Uterus (tissue), 4 donors: ENCODE results near the gene PFKL. TPM values are rescaled to one million over a fixed set of nuclear protein-coding genes. Genes with fewer than 3 reads are reported as not detected.

ENCODE experiments used
- DNase-seq, 2 donors: peaks; one replicate each; pipeline ENCODE4 v3.0.0-alpha.2; 2019 to 2020
- H3K27ac ChIP-seq, 2 donors: fragments of 200-600 bp; sonication (generic); 1 replicate in 1 of 2; 2 replicates in 1 of 2; pipeline ENCODE4 v1.5.1; 2016 to 2018
- H3K27me3 ChIP-seq, 2 donors: fragments of 200-600 bp; sonication (generic); one replicate each; pipeline ENCODE4 v1.5.1; 2018 to 2019; ENCODE audit warnings: control low read depth in 1 of 2
- H3K36me3 ChIP-seq, 2 donors: fragments of 200-600 bp; sonication (generic); one replicate each; pipeline ENCODE4 v1.5.1; 2019; ENCODE audit warnings: control low read depth in 1 of 2
- H3K4me1 ChIP-seq, 2 donors: fragments of 200-600 bp; sonication (generic); one replicate each; pipeline ENCODE4 v1.5.1; 2018 to 2019; ENCODE audit warnings: control low read depth in 1 of 2
- H3K4me3 ChIP-seq, 2 donors: fragments of 200-600 bp; sonication (generic); 1 replicate in 1 of 2; 2 replicates in 1 of 2; pipeline ENCODE4 v1.5.1; 2018 to 2019; ENCODE audit warnings: mild to moderate bottlenecking in 1 of 2
- H3K9me3 ChIP-seq, 2 donors: fragments of 200-600 bp; sonication (generic); one replicate each; pipeline ENCODE4 v1.5.1; 2019; ENCODE audit warnings: control low read depth in 1 of 2
- CTCF ChIP-seq, 4 experiments: fragments of 200-600 bp in 2 of 4; fragments of 450-650 bp in 2 of 4; sonication (generic) in 2 of 4; IDR thresholded peaks; one replicate each; pipeline ENCODE4 v1.5.1; 2016 to 2019; ENCODE audit warnings: antibody characterized with exemption in 4 of 4, mild to moderate bottlenecking in 2 of 4, moderate library complexity in 1 of 4
- POLR2A ChIP-seq, 2 donors: fragments of 450-650 bp; IDR thresholded peaks; one replicate each; pipeline ENCODE4 v1.6.1; 2016; ENCODE audit warnings: antibody characterized with exemption in 2 of 2, mild to moderate bottlenecking in 1 of 2, moderate library complexity in 1 of 2
- intact Hi-C: fragments of 100-400 bp; cut with DNase I; formaldehyde crosslinking; loops from one replicate; pipeline ENCODE4 v1.15.1; 2023; ENCODE audit warnings: low total_unique reads
- total RNA-seq, 4 donors: library from RNA; depleted of rRNA in 3 of 4; stranded (reverse); fragments of >200 nt in 3 of 4; gene quantifications; one replicate each; pipeline versions ENCODE4 v1.1.0 to v1.2.4, GENCODE V29; 2014 to 2023
- donor health status: DM: yes; HTN: yes; CAD: no.

Gene PFKL
- total RNA-seq, result 100 to 1,000 TPM in 1 of 4 donors, 10 to 100 TPM in 3; 36.5 to 144 (median 75.4) TPM

- intact Hi-C loops, result no loop called here
- peak within 1 kb of the TSS; percentile 89 for H3K27ac ChIP-seq
- peak; percentile 57 to 70 for DNase-seq
- no peaks in the 10 kb centered on the region for H3K36me3 ChIP-seq
- H3K4me1 ChIP-seq, result peaks cover 0 to 14% of the 10 kb centered on the region in 2 donors
- H3K27me3 ChIP-seq, result no peaks in the 10 kb centered on the region
- H3K9me3 ChIP-seq, result no peaks in the 10 kb centered on the region
- H3K4me3 ChIP-seq, result peak within 1 kb of the TSS; percentile 57 to 85
- TF ChIP-seq POLR2A (IDR thresholded peaks at IDR 0.05) (peak in 1 of 2 donors; percentile 34), CTCF (IDR thresholded peaks at IDR 0.05) (no peak)
These were observed at the start of gene PFKL for GRCh38 chr21:44299458-44300261. TSS of gene PFKL (plus strand) at chr21:44300053. CDS start at chr21:44300106, 53 bp downstream.

DNA sequence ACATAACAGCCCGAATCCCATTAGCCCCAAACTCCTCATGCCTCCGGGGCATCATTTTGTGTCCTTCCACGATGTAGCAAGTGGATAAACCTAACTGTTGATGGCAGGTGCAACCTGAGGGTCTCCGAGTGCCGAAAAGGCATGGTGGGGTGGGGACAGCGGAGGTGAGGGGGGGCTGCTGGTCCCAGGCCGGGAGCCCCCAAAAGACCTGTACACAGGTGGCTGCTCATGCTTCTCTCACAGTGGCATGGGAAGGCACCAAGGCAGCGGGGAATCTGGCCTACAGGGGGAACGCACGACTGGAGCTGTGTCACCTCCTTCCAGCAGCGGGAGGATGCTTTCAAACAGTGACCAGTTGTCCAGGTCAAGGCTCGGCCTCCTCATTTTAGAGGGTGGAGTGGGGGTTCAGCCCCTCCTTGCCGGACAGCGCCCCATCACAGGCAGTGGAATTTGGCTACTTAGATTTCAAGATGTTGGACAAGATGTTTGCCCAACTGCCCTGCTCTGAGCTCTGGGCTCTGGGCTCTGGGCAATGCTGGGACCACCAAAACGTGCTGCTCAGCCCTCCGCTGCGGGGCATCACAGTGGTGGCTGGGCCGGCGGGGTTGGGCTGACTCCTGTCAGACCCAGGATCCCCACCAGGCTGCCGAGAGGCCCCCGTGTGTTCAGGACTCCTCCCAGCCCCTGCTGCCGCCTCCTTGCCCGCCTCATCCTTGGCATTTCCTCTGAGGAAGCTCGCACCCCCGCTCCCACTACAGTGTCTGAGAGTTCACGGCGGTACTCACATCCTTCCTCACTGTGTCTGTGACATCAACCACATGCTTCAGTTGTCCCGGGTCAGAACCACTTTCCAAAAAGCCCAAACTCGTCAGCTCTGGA is 45.8 kb upstream of the PFKL start:
- H3K4me3 ChIP-seq, result no peak overlapping the region
- H3K9me3 ChIP-seq, result no peaks in the 10 kb centered on the region
- no peaks in the 10 kb centered on the region for H3K36me3 ChIP-seq
- no peak for TF ChIP-seq CTCF (IDR thresholded peaks at IDR 0.05)
- no peak for TF ChIP-seq POLR2A (IDR thresholded peaks at IDR 0.05)
- intact Hi-C loops, result no loop called here
- H3K27me3 ChIP-seq, result no peaks in the 10 kb centered on the region
- H3K4me1 ChIP-seq, result no peaks in the 10 kb centered on the region
- peak in 1 of 2 donors; percentile 3 for DNase-seq
- H3K27ac ChIP-seq, result no peak overlapping the region

GRCh38 chr21:44255511-44255981 is 44.3 kb upstream of the PFKL start:
- H3K36me3 ChIP-seq, result no peaks in the 10 kb centered on the region
- H3K27me3 ChIP-seq, result no peaks in the 10 kb centered on the region
- TF ChIP-seq CTCF (IDR thresholded peaks at IDR 0.05) (no peak), POLR2A (IDR thresholded peaks at IDR 0.05) (no peak)
- H3K4me1 ChIP-seq, result no peaks in the 10 kb centered on the region
- no peak overlapping the region for H3K27ac ChIP-seq
- no peak for DNase-seq
- intact Hi-C loops, result no loop called here
- no peaks in the 10 kb centered on the region for H3K9me3 ChIP-seq
- H3K4me3 ChIP-seq, result no peak overlapping the region

DNA sequence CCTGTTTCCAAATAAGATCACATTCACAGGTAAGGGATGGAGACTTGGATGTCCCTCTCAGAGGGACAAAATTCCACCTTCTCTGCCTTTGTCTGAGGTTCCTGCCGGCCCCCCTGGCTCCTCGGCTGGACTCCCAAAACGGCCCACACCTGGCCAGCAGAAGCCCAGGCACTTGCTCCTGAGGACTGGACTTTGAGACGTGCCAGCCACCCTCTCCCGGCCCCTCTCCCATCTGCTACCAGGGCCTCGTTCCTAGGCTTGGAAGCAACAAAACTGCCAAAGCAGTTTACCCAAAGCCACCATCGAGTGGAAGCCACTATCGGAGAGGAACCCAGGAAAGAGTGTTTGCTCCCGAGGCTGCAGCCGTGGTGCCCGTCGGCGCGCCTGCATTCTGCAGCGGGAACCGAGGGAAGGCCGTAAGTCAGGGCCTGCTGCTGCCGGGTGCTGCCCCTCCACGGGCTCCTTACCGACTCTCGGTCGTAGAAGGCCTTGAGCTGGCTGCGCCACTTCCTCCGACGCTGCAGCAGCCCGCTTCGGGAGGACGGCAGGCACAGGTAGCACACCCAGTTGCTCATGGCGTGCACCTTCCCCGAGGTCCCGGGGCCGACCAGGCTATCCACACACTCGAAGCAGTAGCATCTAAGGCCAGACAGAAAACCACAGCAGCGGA is 41.7 kb upstream of the PFKL start:
- no peaks in the 10 kb centered on the region for H3K36me3 ChIP-seq
- intact Hi-C loops, result no loop called here
- no peaks in the 10 kb centered on the region for H3K4me1 ChIP-seq
- H3K27me3 ChIP-seq, result no peaks in the 10 kb centered on the region
- no peak overlapping the region for H3K27ac ChIP-seq
- TF ChIP-seq POLR2A (IDR thresholded peaks at IDR 0.05) (no peak), CTCF (IDR thresholded peaks at IDR 0.05) (no peak)
- no peaks in the 10 kb centered on the region for H3K9me3 ChIP-seq
- no peak overlapping the region for H3K4me3 ChIP-seq
- no peak for DNase-seq
